Stimulated activated CD8-positive, alpha-beta memory T cell treated with anti-CD3 and anti-CD28 coated beads, Interleukin-15, amount 100 ng/mL, for 1 hour (primary cell): ENCODE data around the gene MYCBP2.
"Not testable (repeated sequence)": the region's sequence is repeated elsewhere in the genome, so short reads cannot be mapped to it uniquely, and the experiment has no call there.

Source experiments
- DNase-seq: peaks from one replicate; pipeline ENCODE4 v3.0.0-alpha.2; 2020; ENCODE audit warnings: low read depth

Gene MYCBP2

GRCh38 chr13:77291774-77292173 lies 35.1 kb downstream of the MYCBP2 start:
- DNase-seq, result no peak

- no peak for DNase-seq
Observed at GRCh38 chr13:77290342-77290741, 36.6 kb downstream of the MYCBP2 start.

GRCh38 chr13:77289851-77290250 lies 37.0 kb downstream of the MYCBP2 start:
- no peak for DNase-seq

- DNase-seq, result not testable (repeated sequence)
Observed at GRCh38 chr13:77285632-77286031, 41.3 kb downstream of the MYCBP2 start.

- no peak for DNase-seq
Observed at GRCh38 chr13:77285098-77285497, 41.8 kb downstream of the MYCBP2 start.

- DNase-seq, result no peak
Observed at GRCh38 chr13:77274126-77274525, 52.8 kb downstream of the MYCBP2 start.

GRCh38 chr13:77269141-77269540 lies 57.8 kb downstream of the MYCBP2 start:
- DNase-seq, result no peak

GRCh38 chr13:77267362-77267761 lies 59.5 kb downstream of the MYCBP2 start:
- no peak for DNase-seq

GRCh38 chr13:77265336-77265735 lies 61.6 kb downstream of the MYCBP2 start:
- DNase-seq, result no peak

GRCh38 chr13:77262198-77262597 lies 64.7 kb downstream of the MYCBP2 start:
- DNase-seq, result no peak

GRCh38 chr13:77250975-77251374 lies 75.9 kb downstream of the MYCBP2 start:
- no peak for DNase-seq

- not testable (repeated sequence) for DNase-seq
Observed at GRCh38 chr13:77245224-77245623, 81.7 kb downstream of the MYCBP2 start.

- DNase-seq, result no peak
Observed at GRCh38 chr13:77239312-77239711, 87.6 kb downstream of the MYCBP2 start.

GRCh38 chr13:77235456-77236022 lies 91.4 kb downstream of the MYCBP2 start:
- DNase-seq, result no peak

GRCh38 chr13:77233159-77233558 lies 93.7 kb downstream of the MYCBP2 start:
- DNase-seq, result no peak

GRCh38 chr13:77230560-77230959 lies 96.3 kb downstream of the MYCBP2 start:
- no peak for DNase-seq

- DNase-seq, result no peak
Observed at GRCh38 chr13:77225946-77226345, 100.9 kb downstream of the MYCBP2 start.

- DNase-seq, result no peak
Observed at GRCh38 chr13:77222909-77223308, 104.0 kb downstream of the MYCBP2 start.

GRCh38 chr13:77222000-77222690 lies 104.7 kb downstream of the MYCBP2 start:
- DNase-seq, result no peak

- no peak for DNase-seq
Observed at GRCh38 chr13:77219401-77219800, 107.5 kb downstream of the MYCBP2 start.

- DNase-seq, result no peak
Observed at GRCh38 chr13:77218274-77218673, 108.6 kb downstream of the MYCBP2 start.

- DNase-seq, result no peak
Observed at GRCh38 chr13:77215543-77215942, 111.4 kb downstream of the MYCBP2 start.

- no peak for DNase-seq
Observed at GRCh38 chr13:77213644-77214043, 113.2 kb downstream of the MYCBP2 start.

- no peak for DNase-seq
Observed at GRCh38 chr13:77207943-77208342, 119.0 kb downstream of the MYCBP2 start.
